Karpas-422 (cell line): Measurements from ENCODE around the gene PLEKHA8. TPM values are rescaled to one million over a fixed set of nuclear protein-coding genes. Genes with fewer than 3 reads are reported as not detected.
A peak's percentile ranks its signal among the peaks of the same experiment; 100 is the strongest.

Source experiments
- DNase-seq: peaks from one replicate; pipeline ENCODE4 v3.0.0-alpha.2; 2015
- H2AFZ ChIP-seq: fragments of 200-600 bp; sonication (generic); 2 replicates; pipeline ENCODE4 v1.6.1; 2014; ENCODE audit warnings: antibody characterized with exemption, low read length, mixed read lengths
- H3K27ac ChIP-seq: fragments of 200-600 bp; sonication (generic); 2 replicates; pipeline ENCODE4 v1.5.1; 2014; ENCODE audit warnings: mild to moderate bottlenecking, low read length, moderate library complexity
- H3K27me3 ChIP-seq: fragments of 200-600 bp; sonication (generic); 2 replicates; pipeline ENCODE4 v1.6.1; 2014; ENCODE audit warnings: low read length, mixed read lengths
- H3K36me3 ChIP-seq: fragments of 200-600 bp; sonication (generic); 2 replicates; pipeline ENCODE4 v1.6.1; 2014; ENCODE audit warnings: low read length, mixed read lengths; ENCODE audit not compliant: insufficient read depth
- H3K4me1 ChIP-seq: fragments of 200-600 bp; sonication (generic); 2 replicates; pipeline ENCODE4 v1.6.1; 2014; ENCODE audit warnings: mild to moderate bottlenecking, low read length, mixed read lengths
- H3K4me2 ChIP-seq: fragments of 200-600 bp; sonication (generic); 2 replicates; pipeline ENCODE4 v1.6.1; 2014; ENCODE audit warnings: low read length, low read depth, mild to moderate bottlenecking; ENCODE audit not compliant: poor library complexity, severe bottlenecking
- H3K4me3 ChIP-seq: fragments of 200-600 bp; sonication (generic); 2 replicates; pipeline ENCODE4 v1.5.1; 2014; ENCODE audit warnings: mild to moderate bottlenecking, antibody characterized with exemption, low read length, mixed read lengths
- H3K79me2 ChIP-seq: fragments of 200-600 bp; sonication (generic); 2 replicates; pipeline ENCODE4 v1.6.1; 2014; ENCODE audit warnings: mild to moderate bottlenecking, low read length, mixed read lengths
- H3K9ac ChIP-seq: fragments of 200-600 bp; sonication (generic); 2 replicates; pipeline ENCODE4 v1.6.0; 2014; ENCODE audit warnings: low read length
- H3K9me2 ChIP-seq: fragments of 200-600 bp; sonication (generic), shearing (Covaris generic); replicated peaks from 2 replicates; pipeline ENCODE4 v1.6.0; 2014; ENCODE audit warnings: mild to moderate bottlenecking, low read length, moderate library complexity; ENCODE audit not compliant: insufficient read depth
- H3K9me3 ChIP-seq: fragments of 300-700, 200-600 bp; sonication (generic); 2 replicates; pipeline ENCODE4 v1.6.1; 2014; ENCODE audit warnings: low read length, mixed read lengths
- H4K20me1 ChIP-seq: fragments of 200-600 bp; sonication (generic); 2 replicates; pipeline ENCODE4 v1.6.1; 2014; ENCODE audit warnings: mild to moderate bottlenecking, antibody characterized with exemption, low read length, low read depth; ENCODE audit not compliant: insufficient read depth
- total RNA-seq: library from RNA; depleted of rRNA; stranded (reverse); fragments of >200 nt; shearing (Covaris generic); gene quantifications from 2 replicates; pipeline ENCODE4 v1.2.3, GENCODE V29; 2014; ENCODE audit warnings: low replicate concordance

Gene PLEKHA8
- total RNA-seq, 1 experiment from 2014 or later: 41.0 TPM

DNA sequence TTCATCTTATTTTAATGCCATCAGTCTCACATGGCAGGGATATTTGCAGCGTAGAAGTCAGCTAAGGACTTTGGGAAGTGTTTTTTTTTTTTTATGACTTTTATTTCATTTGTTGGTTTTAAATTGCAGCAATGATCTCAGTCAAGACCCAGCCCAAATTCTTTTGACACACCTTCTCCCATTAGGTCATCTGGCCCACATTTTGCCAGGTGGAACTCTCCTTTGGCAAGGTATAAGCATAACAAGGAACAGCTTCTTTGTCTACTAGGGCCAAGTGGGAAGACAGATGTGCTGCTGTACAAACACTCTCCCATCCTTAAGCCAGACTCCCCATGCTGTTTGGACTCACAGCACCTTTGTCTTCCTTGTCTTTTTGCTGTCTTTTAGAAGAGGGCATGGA lies 41.8 kb downstream of the PLEKHA8 start:
- H3K36me3 ChIP-seq: peaks cover 27% of the 10 kb centered on the region
- H3K9me3 ChIP-seq: no peaks in the 10 kb centered on the region
- H3K4me2 ChIP-seq: no peak overlapping the region
- no peak overlapping the region for H3K27ac ChIP-seq
- H3K9me2 ChIP-seq: no peaks in the 10 kb centered on the region
- H3K79me2 ChIP-seq: peaks cover 28% of the 10 kb centered on the region
- no peaks in the 10 kb centered on the region for H4K20me1 ChIP-seq
- H3K4me3 ChIP-seq: no peak overlapping the region
- DNase-seq: no peak
- H2AFZ ChIP-seq: no peak overlapping the region
- no peak overlapping the region for H3K9ac ChIP-seq
- H3K27me3 ChIP-seq: no peaks in the 10 kb centered on the region
- peaks cover 32% of the 10 kb centered on the region for H3K4me1 ChIP-seq

DNA sequence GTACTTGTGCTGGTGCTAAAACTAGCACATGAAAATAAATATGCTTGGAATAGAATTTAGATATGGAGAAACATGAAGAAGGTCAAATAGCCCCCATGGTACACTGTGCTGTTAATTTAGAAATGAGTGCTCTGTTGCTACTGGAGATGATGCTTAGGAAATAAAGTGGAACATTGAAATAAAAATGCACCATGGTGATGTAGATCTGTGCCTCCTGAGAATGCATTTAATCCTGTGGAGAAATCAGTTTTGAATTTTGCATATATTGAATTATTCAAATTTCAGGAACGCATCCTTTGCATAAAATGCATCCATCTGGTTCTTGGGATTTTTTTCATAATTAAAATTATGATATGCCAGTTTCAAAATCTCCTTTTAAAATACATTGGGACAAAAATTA lies 44.5 kb downstream of the PLEKHA8 start:
- no peak for DNase-seq
- no peak overlapping the region for H2AFZ ChIP-seq
- no peaks in the 10 kb centered on the region for H3K27me3 ChIP-seq
- H3K27ac ChIP-seq: peak overlapping the region; percentile 48
- peaks cover 35% of the 10 kb centered on the region for H3K4me1 ChIP-seq
- H3K9me3 ChIP-seq: no peaks in the 10 kb centered on the region
- peaks cover 36% of the 10 kb centered on the region for H3K79me2 ChIP-seq
- H3K4me2 ChIP-seq: no peak overlapping the region
- H3K9ac ChIP-seq: no peak overlapping the region
- no peak overlapping the region for H3K4me3 ChIP-seq
- H3K36me3 ChIP-seq: peaks cover 29% of the 10 kb centered on the region
- H4K20me1 ChIP-seq: no peaks in the 10 kb centered on the region
- no peaks in the 10 kb centered on the region for H3K9me2 ChIP-seq

DNA sequence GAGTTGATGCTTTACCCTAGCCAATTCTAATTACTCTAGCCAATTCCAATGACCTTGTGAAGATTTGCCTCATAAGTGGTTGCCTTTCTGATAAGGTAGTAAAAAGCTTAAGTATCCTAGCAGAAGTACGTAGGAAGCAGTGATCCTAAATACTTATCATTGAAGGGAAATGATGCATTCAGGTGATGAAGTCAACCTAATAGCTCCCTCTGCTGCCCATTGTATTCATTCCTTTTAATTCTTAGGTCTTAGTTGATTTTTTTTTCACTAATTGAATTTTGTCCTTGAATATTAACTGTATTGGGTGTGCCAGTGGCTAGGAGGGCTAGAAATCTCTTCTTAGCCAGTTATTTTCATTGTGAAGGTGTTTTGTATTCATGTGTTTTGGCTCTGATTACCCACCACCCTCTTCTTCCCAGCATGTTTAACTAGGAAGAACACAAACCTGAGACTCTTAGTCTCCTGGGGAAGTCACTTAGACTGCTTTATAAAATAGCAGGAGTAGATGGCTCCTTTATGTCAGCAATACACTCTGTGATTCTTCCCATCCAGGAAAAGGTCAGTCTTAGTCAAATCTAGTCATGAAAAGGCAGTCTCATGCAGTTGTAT lies 46.3 kb downstream of the PLEKHA8 start:
- H3K4me1 ChIP-seq: peaks cover 33% of the 10 kb centered on the region
- H3K9ac ChIP-seq: no peak overlapping the region
- peaks cover 33% of the 10 kb centered on the region for H3K79me2 ChIP-seq
- H3K27ac ChIP-seq: peak overlapping the region; percentile 52
- H3K36me3 ChIP-seq: peaks cover 26% of the 10 kb centered on the region
- H3K9me2 ChIP-seq: no peaks in the 10 kb centered on the region
- no peaks in the 10 kb centered on the region for H4K20me1 ChIP-seq
- DNase-seq: peak; percentile 81
- no peaks in the 10 kb centered on the region for H3K27me3 ChIP-seq
- no peak overlapping the region for H3K4me3 ChIP-seq
- peak overlapping the region; percentile 57; the same call in 1 of the 2 replicates for H2AFZ ChIP-seq
- no peak overlapping the region for H3K4me2 ChIP-seq
- H3K9me3 ChIP-seq: no peaks in the 10 kb centered on the region

DNA sequence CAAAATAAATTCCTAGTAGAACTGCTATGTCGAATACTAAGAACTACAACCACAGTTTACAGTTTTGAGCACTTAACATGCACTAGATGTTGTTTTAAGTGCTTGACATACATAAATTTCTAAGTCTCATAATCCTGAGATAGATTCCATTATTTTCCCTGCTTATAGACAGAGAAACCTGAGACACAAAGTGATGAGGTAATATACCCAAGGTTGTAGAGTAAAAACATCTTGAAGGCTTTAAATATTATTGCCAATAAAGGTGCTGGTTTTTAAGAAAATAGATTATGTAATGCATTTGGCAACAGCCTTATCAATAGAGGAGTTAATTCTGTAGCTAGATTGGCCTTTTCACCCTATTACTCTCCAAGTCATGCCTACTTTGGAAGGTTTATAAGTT lies 48.2 kb downstream of the PLEKHA8 start:
- DNase-seq: no peak
- H3K9me3 ChIP-seq: no peaks in the 10 kb centered on the region
- H3K27me3 ChIP-seq: no peaks in the 10 kb centered on the region
- no peaks in the 10 kb centered on the region for H3K9me2 ChIP-seq
- peaks cover 30% of the 10 kb centered on the region for H3K79me2 ChIP-seq
- no peak overlapping the region for H3K9ac ChIP-seq
- H3K4me1 ChIP-seq: peaks cover 29% of the 10 kb centered on the region
- H2AFZ ChIP-seq: no peak overlapping the region
- no peak overlapping the region for H3K27ac ChIP-seq
- H3K4me3 ChIP-seq: no peak overlapping the region
- no peaks in the 10 kb centered on the region for H4K20me1 ChIP-seq
- peaks cover 25% of the 10 kb centered on the region for H3K36me3 ChIP-seq
- H3K4me2 ChIP-seq: no peak overlapping the region

DNA sequence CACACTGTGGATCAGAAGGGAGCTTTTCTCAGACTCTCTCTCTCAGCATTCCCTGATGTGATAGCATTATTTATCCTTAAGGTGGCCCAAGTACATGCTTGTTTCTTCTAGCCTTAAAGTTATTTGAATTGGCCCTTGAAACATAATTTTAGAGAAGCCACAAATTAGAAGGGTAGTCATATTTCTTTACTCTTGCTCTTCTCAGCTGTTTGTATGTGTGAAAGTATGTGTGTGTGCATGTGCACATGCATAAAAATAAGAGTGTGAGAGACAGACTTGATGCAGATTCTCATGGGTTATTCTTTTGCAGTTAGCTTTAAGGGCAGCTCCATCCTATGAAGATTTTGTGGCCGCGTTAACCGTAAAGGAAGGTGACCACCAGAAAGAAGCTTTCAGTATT lies 50.1 kb downstream of the PLEKHA8 start:
- Histone ChIP-seq H3K9me2 (no peaks in the 10 kb centered on the region), H3K9me3 (no peaks in the 10 kb centered on the region), H3K27me3 (no peaks in the 10 kb centered on the region), H3K4me3 (no peak overlapping the region), H3K9ac (no peak overlapping the region), H3K36me3 (peaks cover 17% of the 10 kb centered on the region), H3K4me1 (peaks cover 22% of the 10 kb centered on the region), H3K79me2 (peaks cover 19% of the 10 kb centered on the region), H2AFZ (no peak overlapping the region), H3K4me2 (no peak overlapping the region), H3K27ac (no peak overlapping the region), H4K20me1 (no peaks in the 10 kb centered on the region)
- no peak for DNase-seq

DNA sequence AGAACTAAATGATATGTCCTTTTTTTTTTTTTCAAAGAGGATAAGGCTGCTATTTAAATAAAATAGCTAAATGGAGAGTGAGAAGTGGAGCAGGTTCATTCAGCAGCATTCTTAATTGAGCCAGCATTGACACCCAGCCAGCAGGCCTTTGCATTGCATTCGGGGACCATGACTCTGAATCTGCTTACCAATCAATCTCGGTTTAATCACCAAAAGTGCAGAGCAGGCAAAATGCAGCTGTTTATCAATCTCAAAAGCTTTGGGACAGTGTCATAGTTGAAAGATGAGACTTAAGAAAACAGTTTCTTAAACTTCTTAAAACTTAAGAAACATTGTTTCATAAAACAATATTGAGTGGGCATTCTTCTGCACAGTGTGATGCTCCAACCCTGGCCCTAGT lies 51.7 kb downstream of the PLEKHA8 start:
- Histone ChIP-seq H3K27ac (no peak overlapping the region), H3K27me3 (no peaks in the 10 kb centered on the region), H3K9ac (no peak overlapping the region), H3K9me3 (no peaks in the 10 kb centered on the region), H3K9me2 (no peaks in the 10 kb centered on the region), H2AFZ (no peak overlapping the region), H4K20me1 (no peaks in the 10 kb centered on the region), H3K36me3 (peaks cover 15% of the 10 kb centered on the region), H3K4me1 (peaks cover 14% of the 10 kb centered on the region), H3K4me2 (no peak overlapping the region), H3K4me3 (no peak overlapping the region), H3K79me2 (peaks cover 19% of the 10 kb centered on the region)
- DNase-seq: no peak

DNA sequence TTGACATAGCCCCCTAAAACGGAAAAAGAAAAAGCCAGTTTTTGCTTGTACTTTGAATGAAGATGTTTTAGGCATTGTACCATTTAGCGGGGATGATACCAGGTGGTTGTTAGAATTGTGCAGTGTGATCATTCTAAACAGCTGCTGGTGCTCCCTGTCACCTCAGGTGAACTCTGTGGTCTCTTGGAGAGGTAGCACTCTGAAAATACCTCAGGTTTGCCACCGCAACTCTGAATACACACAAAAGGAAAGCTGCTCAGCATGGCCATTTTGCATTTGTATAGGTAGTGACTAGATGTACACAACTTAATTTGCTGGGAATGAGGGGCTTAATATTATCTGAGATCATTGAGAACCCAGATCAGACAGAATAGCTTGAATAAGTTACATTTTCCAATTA lies 52.6 kb downstream of the PLEKHA8 start:
- Histone ChIP-seq H3K79me2 (peaks cover 12% of the 10 kb centered on the region), H3K9me2 (no peaks in the 10 kb centered on the region), H3K9me3 (no peaks in the 10 kb centered on the region), H3K4me3 (no peak overlapping the region), H3K27me3 (no peaks in the 10 kb centered on the region), H3K9ac (no peak overlapping the region), H3K4me1 (peaks cover 21% of the 10 kb centered on the region), H3K36me3 (peaks cover 10% of the 10 kb centered on the region), H3K4me2 (no peak overlapping the region), H2AFZ (no peak overlapping the region), H3K27ac (no peak overlapping the region), H4K20me1 (no peaks in the 10 kb centered on the region)
- no peak for DNase-seq

DNA sequence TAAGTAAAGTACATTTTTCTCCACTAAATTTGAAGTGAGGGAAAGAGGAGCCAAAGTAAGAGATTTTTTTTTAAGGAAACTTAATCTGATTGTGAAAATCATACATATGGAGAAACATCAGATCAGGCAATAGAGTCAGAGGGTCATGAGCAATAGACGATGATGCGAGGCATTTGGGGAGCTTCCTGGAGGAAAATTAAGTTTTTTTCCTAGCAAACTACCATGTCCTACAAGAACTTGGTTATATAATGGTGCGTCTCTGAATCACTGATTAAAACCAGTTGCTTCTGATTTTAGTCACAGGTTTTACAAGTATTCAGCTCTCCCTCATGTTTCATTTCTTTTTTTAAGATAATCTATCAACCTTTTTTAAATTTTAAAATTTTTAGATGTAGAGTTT lies 54.5 kb downstream of the PLEKHA8 start:
- H3K27ac ChIP-seq: no peak overlapping the region
- H3K4me3 ChIP-seq: no peak overlapping the region
- no peaks in the 10 kb centered on the region for H4K20me1 ChIP-seq
- H3K4me1 ChIP-seq: peaks cover 23% of the 10 kb centered on the region
- H3K9ac ChIP-seq: no peak overlapping the region
- H3K27me3 ChIP-seq: no peaks in the 10 kb centered on the region
- no peaks in the 10 kb centered on the region for H3K9me3 ChIP-seq
- H3K79me2 ChIP-seq: peaks cover 6% of the 10 kb centered on the region; the same call in 1 of the 2 replicates
- H3K36me3 ChIP-seq: peaks cover 7% of the 10 kb centered on the region; the same call in 1 of the 2 replicates
- H2AFZ ChIP-seq: no peak overlapping the region
- no peak overlapping the region for H3K4me2 ChIP-seq
- H3K9me2 ChIP-seq: no peaks in the 10 kb centered on the region
- DNase-seq: no peak
